ENCODE measurements around the gene PLD5. TPM values are rescaled to one million over a fixed set of nuclear protein-coding genes. Genes with fewer than 3 reads are reported as not detected.
"Not testable (repeated sequence)": the region's sequence is repeated elsewhere in the genome, so short reads cannot be mapped to it uniquely, and the experiment has no call there.

The PLD5 gene
- polyA plus RNA-seq, 1 donor, result 1.2 TPM

- DNase-seq (ENCODE audit: low read depth), result not testable (repeated sequence)
Observed at GRCh38 chr1:242058582-242058981, 465.9 kb downstream of the PLD5 start.

GRCh38 chr1:242058181-242058580, 466.3 kb downstream of the PLD5 start:
- not testable (repeated sequence) for DNase-seq (ENCODE audit: low read depth)

- DNase-seq (ENCODE audit: low read depth), result no peak
Observed at GRCh38 chr1:242057745-242058115, 466.8 kb downstream of the PLD5 start.

GRCh38 chr1:242056988-242057744, 467.3 kb downstream of the PLD5 start:
- no peak for DNase-seq (ENCODE audit: low read depth)

- DNase-seq (ENCODE audit: low read depth), result no peak
Observed at GRCh38 chr1:242055749-242056320, 468.7 kb downstream of the PLD5 start.

GRCh38 chr1:242043165-242043564, 481.3 kb downstream of the PLD5 start:
- DNase-seq (ENCODE audit: low read depth), result no peak

- no peak for DNase-seq (ENCODE audit: low read depth)
Observed at GRCh38 chr1:242034392-242034791, 490.1 kb downstream of the PLD5 start.

- peak; percentile 9 for DNase-seq (ENCODE audit: low read depth)
Observed at GRCh38 chr1:242033447-242033846, 491.1 kb downstream of the PLD5 start.

Data from forelimb muscle (tissue), 1 donor.